Muscle of back (tissue), 13 donors: ENCODE data around the gene ADGRG6. TPM values are rescaled to one million over a fixed set of nuclear protein-coding genes. Genes with fewer than 3 reads are reported as not detected.
"Not testable (repeated sequence)": the region's sequence is repeated elsewhere in the genome, so short reads cannot be mapped to it uniquely, and the experiment has no call there.

Experiments used
- DNase-seq, 3 donors: peaks; one replicate each; pipeline versions ENCODE4 v3.0.0 to v3.0.0-alpha.2; 2013
- long read RNA-seq, 9 donors: transcript quantifications; one replicate each; lab custom pipeline, GENCODE V29; 2026
- polyA plus RNA-seq, 10 donors: library from polyadenylated mRNA; unstranded; fragments of 120-200 nt; gene quantifications; one replicate each; pipeline ENCODE4 v1.2.1, GENCODE V29; 2013; ENCODE audit not compliant: insufficient read length in 10 of 10

The ADGRG6 gene
- 10 to 100 TPM in 7 of 10 donors, 1 to 10 TPM in 3; 7.3 to 13.0 (median 10.4) TPM for polyA plus RNA-seq
- long read RNA-seq, donor 1, result 0 reads
- long read RNA-seq, donor 2, result 0 reads
- long read RNA-seq, donor 3, result 0 reads
- long read RNA-seq, donor 4, result 0 reads
- long read RNA-seq, donor 5, full-length matches to known transcripts, result 2 of 2 reads
- long read RNA-seq, donor 5, partial matches to known transcripts, result 0 of 2 reads
- long read RNA-seq, donor 5, other reads (novel, unspliced or antisense), result 0 of 2 reads
- long read RNA-seq, donor 6, result 0 reads
- long read RNA-seq, donor 7, full-length matches to known transcripts, result 1 of 1 reads
- long read RNA-seq, donor 7, partial matches to known transcripts, result 0 of 1 reads
- long read RNA-seq, donor 7, other reads (novel, unspliced or antisense), result 0 of 1 reads
- long read RNA-seq, donor 8, partial matches to known transcripts, result 0 of 3 reads
- long read RNA-seq, donor 8, other reads (novel, unspliced or antisense), result 0 of 3 reads
- long read RNA-seq, donor 9, result 0 reads

- DNase-seq, result peak; percentile 27 to 80 (median 33)
Observed at GRCh38 chr6:142301651-142302391, at the start of gene ADGRG6. ADGRG6 (plus strand) TSS chr6:142302007; CDS start chr6:142302330, 323 bp downstream.

- DNase-seq, result no peak
Observed at GRCh38 chr6:142254513-142254912, 47.3 kb upstream of the ADGRG6 start.

- no peak for DNase-seq
Observed at GRCh38 chr6:142255785-142256184, 46.0 kb upstream of the ADGRG6 start.

GRCh38 chr6:142258305-142258704 is 43.5 kb upstream of the ADGRG6 start:
- no peak for DNase-seq

GRCh38 chr6:142258757-142259156 is 43.0 kb upstream of the ADGRG6 start:
- DNase-seq, result no peak

- DNase-seq, result no peak
Observed at GRCh38 chr6:142260748-142261147, 41.1 kb upstream of the ADGRG6 start.

- DNase-seq, result no peak
Observed at GRCh38 chr6:142262231-142262630, 39.6 kb upstream of the ADGRG6 start.

- no peak for DNase-seq
Observed at GRCh38 chr6:142265476-142265875, 36.3 kb upstream of the ADGRG6 start.

GRCh38 chr6:142266060-142266459 is 35.7 kb upstream of the ADGRG6 start:
- no peak for DNase-seq

- no peak for DNase-seq
Observed at GRCh38 chr6:142271476-142271875, 30.3 kb upstream of the ADGRG6 start.

GRCh38 chr6:142274656-142275055 is 27.2 kb upstream of the ADGRG6 start:
- DNase-seq, result no peak

GRCh38 chr6:142275236-142276006 is 26.4 kb upstream of the ADGRG6 start:
- DNase-seq, result no peak

GRCh38 chr6:142276256-142276655 is 25.6 kb upstream of the ADGRG6 start:
- no peak for DNase-seq

GRCh38 chr6:142279350-142280180 is 22.2 kb upstream of the ADGRG6 start:
- peak in 1 of 3 donors; percentile 19 for DNase-seq

- no peak for DNase-seq
Observed at GRCh38 chr6:142280265-142280664, 21.5 kb upstream of the ADGRG6 start.

GRCh38 chr6:142280927-142281326 is 20.9 kb upstream of the ADGRG6 start:
- DNase-seq, result no peak

GRCh38 chr6:142283138-142283537 is 18.7 kb upstream of the ADGRG6 start:
- not testable (repeated sequence) for DNase-seq

- DNase-seq, result no peak
Observed at GRCh38 chr6:142284419-142284818, 17.4 kb upstream of the ADGRG6 start.

GRCh38 chr6:142285235-142286087 is 16.3 kb upstream of the ADGRG6 start:
- DNase-seq, result no peak

- no peak for DNase-seq
Observed at GRCh38 chr6:142286088-142286409, 15.8 kb upstream of the ADGRG6 start.
